Loucy (cell line): Measurements from ENCODE around the gene PDX1.

Experiments used
- CTCF ChIP-seq: fragments of 200-600 bp; sonication (generic); conservative IDR thresholded peaks from 2 replicates; pipeline ENCODE4 v1.5.1; 2014; ENCODE audit warnings: mild to moderate bottlenecking, antibody characterized with exemption, low read length
- EZH2phosphoT487 ChIP-seq: fragments of 200-600 bp; IDR thresholded peaks from 2 replicates; pipeline ENCODE4 v1.6.1; 2018; ENCODE audit warnings: antibody characterized with exemption, mild to moderate bottlenecking, moderate library complexity, borderline replicate concordance

- TF ChIP-seq CTCF (no peak), EZH2phosphoT487 (no peak)
Measured at GRCh38 chr13:27956576-27957300, 36.9 kb downstream of the PDX1 start.
